T-cell (primary cell): ENCODE measurements around the gene PYGM. TPM values are rescaled to one million over a fixed set of nuclear protein-coding genes. Genes with fewer than 3 reads are reported as not detected.

Experiments
- ATAC-seq, 4 experiments: fragments of 200-7000 bp in 3 of 4; fragments of 150-1000 bp in 1 of 4; cut with Tn5 transposase; replicated peaks in 1 of 4; 1 replicate in 3 of 4; 2 replicates in 1 of 4; pipeline ENCODE4 v1.10.0; 2021; ENCODE audit warnings: moderate library complexity in 3 of 4, mild to moderate bottlenecking in 2 of 4, moderate number of reproducible peaks in 1 of 4
- CTCF ChIA-PET, 2 donors: fragments of 300-600 bp; sonication (Branson Sonifier 250); formaldehyde crosslinking; loops; one replicate each; lab custom pipeline; 2022; ENCODE audit warnings: antibody characterized with exemption in 2 of 2; lab: Charles Lee
- POLR2A ChIA-PET, 2 donors: fragments of 300-600 bp; sonication (Branson Sonifier 250); formaldehyde crosslinking; loops; one replicate each; lab custom pipeline; 2022; ENCODE audit warnings: antibody characterized with exemption in 2 of 2; lab: Charles Lee
- DNase-seq, 35 experiments: peaks; one replicate each; pipeline versions ENCODE4 v3.0.0 to v3.0.0-alpha.2; 2013 to 2023
- H3K27ac ChIP-seq: one replicate; pipeline ENCODE4 v1.5.1; 2013; ENCODE audit warnings: low read length
- H3K27me3 ChIP-seq, 2 experiments: replicated peaks in 1 of 2; 1 replicate in 1 of 2; 2 replicates in 1 of 2; pipeline versions ENCODE4 v1.6.1 to v1.7.0; 2013; ENCODE audit warnings: low read length in 1 of 2, mixed read lengths in 1 of 2; ENCODE audit not compliant: control insufficient read depth in 2 of 2, insufficient read depth in 2 of 2; ENCODE audit errors: extremely low read depth in 1 of 2
- H3K36me3 ChIP-seq, 2 donors: 1 replicate in 1 of 2; 2 replicates in 1 of 2; pipeline versions ENCODE4 v1.6.1 to v1.7.0; 2013; ENCODE audit warnings: low read length in 1 of 2; ENCODE audit not compliant: control insufficient read depth in 2 of 2, insufficient read depth in 1 of 2; ENCODE audit errors: extremely low read depth in 1 of 2
- H3K4me1 ChIP-seq, 2 experiments: 1 replicate in 1 of 2; 2 replicates in 1 of 2; pipeline versions ENCODE4 v1.6.1 to v1.7.0; 2013; ENCODE audit warnings: low read length in 2 of 2, mixed read lengths in 1 of 2; ENCODE audit not compliant: insufficient read depth in 2 of 2, control insufficient read depth in 1 of 2; ENCODE audit errors: extremely low read depth in 1 of 2
- H3K4me3 ChIP-seq, 2 donors: 1 replicate in 1 of 2; 2 replicates in 1 of 2; pipeline versions ENCODE4 v1.5.1 to v1.7.0; 2013; ENCODE audit warnings: mild to moderate bottlenecking in 2 of 2, low read length in 1 of 2, moderate library complexity in 1 of 2; ENCODE audit not compliant: control insufficient read depth in 1 of 2; ENCODE audit errors: extremely low read depth in 1 of 2
- H3K9me3 ChIP-seq: 2 replicates; pipeline ENCODE4 v1.7.0; 2013
- H3K27ac Mint-ChIP-seq, 2 donors: one replicate each; pipeline ENCODE4 v1.8.0; 2020 to 2021; ENCODE audit warnings: mild to moderate bottlenecking in 2 of 2, mixed read lengths in 2 of 2
- H3K27me3 Mint-ChIP-seq, 2 donors: one replicate each; pipeline ENCODE4 v1.8.0; 2021 to 2022; ENCODE audit warnings: mixed read lengths in 2 of 2
- H3K36me3 Mint-ChIP-seq: one replicate; pipeline ENCODE4 v1.8.0; 2021; ENCODE audit warnings: mixed read lengths
- H3K4me1 Mint-ChIP-seq, 3 donors: one replicate each; pipeline ENCODE4 v1.8.0; 2020 to 2022; ENCODE audit warnings: mixed read lengths in 3 of 3, mild to moderate bottlenecking in 1 of 3
- H3K4me3 Mint-ChIP-seq, 3 donors: one replicate each; pipeline ENCODE4 v1.8.0; 2020 to 2022; ENCODE audit warnings: mild to moderate bottlenecking in 3 of 3, mixed read lengths in 3 of 3, moderate library complexity in 3 of 3
- H3K9me3 Mint-ChIP-seq, 3 donors: one replicate each; pipeline ENCODE4 v1.8.0; 2020 to 2022; ENCODE audit warnings: mixed read lengths in 3 of 3
- WGBS: methylation state at CpG from one replicate; pipeline ENCODE4 v1.1.5; 2013; ENCODE audit warnings: missing lambda C conversion rate; ENCODE audit not compliant: insufficient coverage; 5-methylcytosine and 5-hydroxymethylcytosine counted together
- total RNA-seq, 35 experiments: library from RNA in 6 of 35; stranded (reverse) in 6 of 35; fragments of 120-200 nt in 1 of 35; gene quantifications; one replicate each; pipeline versions ENCODE4 v1.2.1 to v1.2.4 and lab custom pipeline; 2013 to 2026

Gene PYGM
- total RNA-seq, 5 donors from 2014 or later (not counting 1 experiment from before 2014, with no cell fraction given): 7.4 to 34.7 (median 8.5) TPM

GRCh38 chr11:64722141-64723065, 37.4 kb downstream of the PYGM start:
- no peak overlapping the region for H3K27ac ChIP-seq
- DNase-seq (no peak), ATAC-seq (no peak)
- H3K36me3 ChIP-seq: peaks cover 5 to 7% of the 10 kb centered on the region in 2 donors
- ChIA-PET CTCF (interaction anchor here in 1 of 2 donors (0.6 kb wide), 2 partner anchors 12 to 887 kb away, joined by 3 to 5 read pairs; no protein-coding TSS in a partner anchor), POLR2A (interaction anchor here in 1 of 2 donors (0.6 kb wide), 1 partner anchor 22 kb away, joined by 7 read pairs; no protein-coding TSS in a partner anchor)
- Mint-ChIP-seq H3K4me1 (peaks cover 16 to 22% (median 16%) of the 10 kb centered on the region in 3 donors), H3K36me3 (peaks cover 6% of the 10 kb centered on the region), H3K9me3 (no peaks in the 10 kb centered on the region), H3K27ac (peak overlapping the region in 1 of 2 donors; percentile 46), H3K27me3 (peaks cover 22 to 47% of the 10 kb centered on the region in 2 donors), H3K4me3 (peak overlapping the region; percentile 31 to 56 (median 47))
- peaks cover 0 to 43% of the 10 kb centered on the region in 2 experiments for H3K27me3 ChIP-seq
- peaks cover 2 to 24% of the 10 kb centered on the region in 2 experiments for H3K4me1 ChIP-seq
- 22% methylated on average over 12 of the region's 36 CpGs for WGBS
- H3K9me3 ChIP-seq: no peaks in the 10 kb centered on the region
- H3K4me3 ChIP-seq: no peak overlapping the region

- Mint-ChIP-seq H3K36me3 (no peaks in the 10 kb centered on the region), H3K4me3 (no peak overlapping the region), H3K27me3 (peaks cover 30 to 57% of the 10 kb centered on the region in 2 donors), H3K9me3 (no peaks in the 10 kb centered on the region), H3K27ac (no peak overlapping the region), H3K4me1 (peaks cover 14 to 22% (median 16%) of the 10 kb centered on the region in 3 donors)
- Histone ChIP-seq H3K27ac (no peak overlapping the region), H3K4me3 (no peak overlapping the region), H3K27me3 (peaks cover 0 to 54% of the 10 kb centered on the region in 2 experiments), H3K4me1 (peaks cover 2 to 24% of the 10 kb centered on the region in 2 experiments), H3K9me3 (no peaks in the 10 kb centered on the region), H3K36me3 (peaks cover 0 to under 1% of the 10 kb centered on the region in 2 donors)
- DNase-seq (no peak), ATAC-seq (no peak)
- WGBS: no CpG with 5 or more reads among the region's 3 CpGs
- POLR2A ChIA-PET: no interaction called here
- CTCF ChIA-PET: no interaction called here
These were observed 38.4 kb downstream of the PYGM start for GRCh38 chr11:64721359-64721699.

GRCh38 chr11:64720640-64721358, 39.0 kb downstream of the PYGM start:
- DNase-seq: no peak
- H3K4me1 Mint-ChIP-seq: peaks cover 14 to 22% (median 16%) of the 10 kb centered on the region in 3 donors
- no peaks in the 10 kb centered on the region for H3K9me3 ChIP-seq
- no peak overlapping the region for H3K4me3 ChIP-seq
- peaks cover 0 to 59% of the 10 kb centered on the region in 2 experiments for H3K27me3 ChIP-seq
- no peak overlapping the region for H3K4me3 Mint-ChIP-seq
- no peaks in the 10 kb centered on the region for H3K36me3 ChIP-seq
- ChIA-PET POLR2A (no interaction called here), CTCF (no interaction called here)
- no peak for ATAC-seq
- no peak overlapping the region for H3K27ac ChIP-seq
- peaks cover 36 to 61% of the 10 kb centered on the region in 2 donors for H3K27me3 Mint-ChIP-seq
- peak overlapping the region in 1 of 2 donors; percentile 2 for H3K27ac Mint-ChIP-seq
- WGBS: 76% methylated on average over 9 of the region's 12 CpGs
- H3K36me3 Mint-ChIP-seq: no peaks in the 10 kb centered on the region
- no peaks in the 10 kb centered on the region for H3K9me3 Mint-ChIP-seq
- peaks cover 2 to 24% of the 10 kb centered on the region in 2 experiments for H3K4me1 ChIP-seq

GRCh38 chr11:64720167-64720566, 39.6 kb downstream of the PYGM start:
- H3K27me3 Mint-ChIP-seq: peaks cover 41 to 66% of the 10 kb centered on the region in 2 donors
- no peak for ATAC-seq

GRCh38 chr11:64719406-64719805, 40.4 kb downstream of the PYGM start:
- no peak for DNase-seq
- Histone ChIP-seq H3K4me3 (no peak overlapping the region), H3K9me3 (no peaks in the 10 kb centered on the region), H3K4me1 (peaks cover 2 to 13% of the 10 kb centered on the region in 2 experiments), H3K36me3 (no peaks in the 10 kb centered on the region), H3K27ac (no peak overlapping the region), H3K27me3 (peaks cover 3 to 70% of the 10 kb centered on the region in 2 experiments)
- CTCF ChIA-PET: no interaction called here
- no peaks in the 10 kb centered on the region for H3K9me3 Mint-ChIP-seq
- no peak overlapping the region for H3K4me3 Mint-ChIP-seq
- ATAC-seq: no peak
- POLR2A ChIA-PET: no interaction called here
- WGBS: 82% methylated on average over 9 of the region's 10 CpGs
- no peak overlapping the region for H3K27ac Mint-ChIP-seq
- H3K27me3 Mint-ChIP-seq: peaks cover 48 to 74% of the 10 kb centered on the region in 2 donors
- peaks cover 9 to 12% (median 12%) of the 10 kb centered on the region in 3 donors for H3K4me1 Mint-ChIP-seq
- H3K36me3 Mint-ChIP-seq: no peaks in the 10 kb centered on the region

More at GRCh38 chr11:64720167-64720566, 39.6 kb downstream of the PYGM start:
- H3K4me1 ChIP-seq: peaks cover 2 to 19% of the 10 kb centered on the region in 2 experiments
- H3K4me3 ChIP-seq: no peak overlapping the region
- POLR2A ChIA-PET: no interaction called here
- no peak overlapping the region for H3K27ac ChIP-seq
- DNase-seq: no peak
- WGBS: 80% methylated on average over 7 of the region's 9 CpGs
- no peaks in the 10 kb centered on the region for H3K9me3 ChIP-seq
- CTCF ChIA-PET: interaction anchor here in 1 of 2 donors (0.5 kb wide), 1 partner anchor 417 kb away, joined by 4 read pairs; no protein-coding TSS in a partner anchor
- Mint-ChIP-seq H3K4me3 (no peak overlapping the region), H3K27ac (no peak overlapping the region), H3K4me1 (peaks cover 12 to 16% (median 12%) of the 10 kb centered on the region in 3 donors), H3K36me3 (no peaks in the 10 kb centered on the region), H3K9me3 (no peaks in the 10 kb centered on the region)
- peaks cover 3 to 65% of the 10 kb centered on the region in 2 experiments for H3K27me3 ChIP-seq
- H3K36me3 ChIP-seq: no peaks in the 10 kb centered on the region

- Mint-ChIP-seq H3K36me3 (no peaks in the 10 kb centered on the region), H3K27me3 (peaks cover 53 to 80% of the 10 kb centered on the region in 2 donors), H3K4me3 (no peak overlapping the region), H3K27ac (no peak overlapping the region), H3K9me3 (no peaks in the 10 kb centered on the region), H3K4me1 (peaks cover 4 to 12% (median 12%) of the 10 kb centered on the region in 3 donors)
- Histone ChIP-seq H3K4me3 (no peak overlapping the region), H3K4me1 (peaks cover 0 to 10% of the 10 kb centered on the region in 2 experiments), H3K27me3 (peaks cover 3 to 76% of the 10 kb centered on the region in 2 experiments), H3K36me3 (no peaks in the 10 kb centered on the region), H3K27ac (no peak overlapping the region), H3K9me3 (no peaks in the 10 kb centered on the region)
- ChIA-PET POLR2A (no interaction called here), CTCF (no interaction called here)
- WGBS: 54% methylated on average over 2 of the region's 4 CpGs
- DNase-seq: no peak
- ATAC-seq: no peak
These were observed 41.0 kb downstream of the PYGM start for GRCh38 chr11:64718780-64719124.
